BJ (cell line): ENCODE data around the gene PLA2G6. TPM values are rescaled to one million over a fixed set of nuclear protein-coding genes. Genes with fewer than 3 reads are reported as not detected.
"Not testable (repeated sequence)": the region's sequence is repeated elsewhere in the genome, so short reads cannot be mapped to it uniquely, and the experiment has no call there.

ENCODE experiments used
- CTCF ChIA-PET: fragments of 350-600 bp; formaldehyde crosslinking; extraction: SDS; loops from one replicate; lab custom pipeline; 2021; ENCODE audit warnings: antibody characterized with exemption, inconsistent platforms; lab: Yijun Ruan, JAX
- POLR2A ChIA-PET: fragments of 300-600 bp; sonication (Branson Sonifier 250); formaldehyde crosslinking; extraction: SDS; loops from one replicate; lab custom pipeline; 2021; ENCODE audit warnings: antibody characterized with exemption; lab: Charles Lee
- DNase-seq: peaks from one replicate; pipeline ENCODE4 v3.0.0-alpha.2; 2011; ENCODE audit warnings: low read depth
- H3K27me3 ChIP-seq: 2 replicates; pipeline ENCODE4 v1.6.0; 2011; ENCODE audit warnings: low read length; ENCODE audit not compliant: control insufficient read depth, insufficient read depth
- H3K36me3 ChIP-seq: 2 replicates; pipeline ENCODE4 v1.5.1; 2011; ENCODE audit warnings: low read length; ENCODE audit not compliant: control insufficient read depth, insufficient read depth
- H3K4me3 ChIP-seq: 2 replicates; pipeline ENCODE4 v1.5.1; 2011; ENCODE audit warnings: low read depth, mild to moderate bottlenecking, control low read depth, low read length
- polyA plus RNA-seq: library from polyadenylated mRNA; depleted of rRNA; stranded (reverse); fragments of >200 nt; gene quantifications from 2 replicates; pipeline ENCODE4 v1.2.3, GENCODE V29; 2011
- TF ChIP-seq, protein P1 (sequence below): IDR thresholded peaks from 2 replicates; pipeline ENCODE4 v1.5.1; 2011; ENCODE audit warnings: low read depth, mild to moderate bottlenecking, control low read depth, inconsistent platforms, low read length, moderate library complexity; ENCODE audit not compliant: insufficient read depth

Gene PLA2G6
- polyA plus RNA-seq, 1 experiment, result 14.9 TPM

DNA sequence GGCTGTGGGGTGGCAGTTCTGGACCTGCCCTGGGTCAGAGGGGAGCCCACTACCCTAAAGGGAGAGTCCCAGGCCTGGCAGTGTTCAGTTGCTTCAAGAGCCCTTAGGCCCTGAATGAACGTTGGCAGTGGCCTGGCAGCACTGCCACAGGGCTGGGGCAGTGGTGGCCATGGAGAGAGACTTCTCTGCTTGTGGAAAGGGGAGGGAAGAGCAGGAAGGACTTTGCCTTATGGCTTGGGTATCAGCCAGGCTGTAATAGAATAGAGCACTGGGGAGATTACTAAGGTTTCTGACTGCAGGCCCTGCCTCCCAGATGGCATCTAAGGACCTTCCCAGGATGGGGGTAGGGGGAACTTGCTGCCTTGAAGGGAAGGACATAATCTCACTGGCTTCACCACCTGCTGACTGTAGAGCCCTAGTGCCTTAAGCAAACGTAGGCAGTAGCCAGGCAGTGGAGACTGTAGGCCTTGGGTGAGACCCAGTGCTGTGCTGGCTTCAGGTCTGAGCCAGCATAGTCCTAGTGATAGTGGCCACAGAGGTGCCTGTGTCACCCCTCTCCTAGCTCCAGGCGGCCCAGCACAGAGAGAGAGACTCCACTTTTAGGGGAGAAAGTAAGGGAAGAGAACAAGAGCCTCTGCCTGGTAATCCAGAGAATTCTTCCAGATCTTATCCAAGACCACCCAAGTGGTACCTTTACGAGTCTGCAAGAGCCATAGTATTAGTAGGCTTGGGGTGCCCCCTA lies 27.6 kb downstream of the PLA2G6 start:
- no peaks in the 10 kb centered on the region for H3K36me3 ChIP-seq
- no peak overlapping the region for H3K4me3 ChIP-seq
- no peak for DNase-seq
- ChIA-PET CTCF (interaction anchor here (1.4 kb wide), 1 partner anchor 10 kb away, joined by 3 read pairs; no protein-coding TSS in a partner anchor), POLR2A (no interaction called here)
- no peaks in the 10 kb centered on the region for H3K27me3 ChIP-seq
- TF ChIP-seq, protein P1, sequence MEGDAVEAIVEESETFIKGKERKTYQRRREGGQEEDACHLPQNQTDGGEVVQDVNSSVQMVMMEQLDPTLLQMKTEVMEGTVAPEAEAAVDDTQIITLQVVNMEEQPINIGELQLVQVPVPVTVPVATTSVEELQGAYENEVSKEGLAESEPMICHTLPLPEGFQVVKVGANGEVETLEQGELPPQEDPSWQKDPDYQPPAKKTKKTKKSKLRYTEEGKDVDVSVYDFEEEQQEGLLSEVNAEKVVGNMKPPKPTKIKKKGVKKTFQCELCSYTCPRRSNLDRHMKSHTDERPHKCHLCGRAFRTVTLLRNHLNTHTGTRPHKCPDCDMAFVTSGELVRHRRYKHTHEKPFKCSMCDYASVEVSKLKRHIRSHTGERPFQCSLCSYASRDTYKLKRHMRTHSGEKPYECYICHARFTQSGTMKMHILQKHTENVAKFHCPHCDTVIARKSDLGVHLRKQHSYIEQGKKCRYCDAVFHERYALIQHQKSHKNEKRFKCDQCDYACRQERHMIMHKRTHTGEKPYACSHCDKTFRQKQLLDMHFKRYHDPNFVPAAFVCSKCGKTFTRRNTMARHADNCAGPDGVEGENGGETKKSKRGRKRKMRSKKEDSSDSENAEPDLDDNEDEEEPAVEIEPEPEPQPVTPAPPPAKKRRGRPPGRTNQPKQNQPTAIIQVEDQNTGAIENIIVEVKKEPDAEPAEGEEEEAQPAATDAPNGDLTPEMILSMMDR, result no peak

DNA sequence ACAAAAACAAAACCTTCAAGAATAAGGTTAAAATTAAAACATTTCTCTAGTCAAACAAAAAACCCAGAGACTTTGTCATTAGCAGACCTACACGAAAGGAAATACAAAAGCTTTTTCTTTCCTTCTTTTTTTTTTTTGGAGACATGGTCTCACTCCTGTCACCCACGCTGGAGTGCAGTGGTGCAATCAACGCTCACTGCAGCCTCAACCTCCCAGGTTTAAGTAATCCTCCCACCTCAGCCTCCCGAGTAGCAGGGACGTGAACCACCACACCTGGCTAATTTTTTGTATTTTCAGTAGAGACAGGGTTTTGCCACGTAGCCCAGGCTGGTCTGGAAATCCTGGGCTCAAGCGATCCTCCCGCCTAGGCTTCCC lies 30.5 kb downstream of the PLA2G6 start:
- TF ChIP-seq, protein P1, result no peak
- no peak for DNase-seq
- Histone ChIP-seq H3K36me3 (no peaks in the 10 kb centered on the region), H3K4me3 (no peak overlapping the region), H3K27me3 (no peaks in the 10 kb centered on the region)
- CTCF ChIA-PET, result no interaction called here
- POLR2A ChIA-PET, result no interaction called here

DNA sequence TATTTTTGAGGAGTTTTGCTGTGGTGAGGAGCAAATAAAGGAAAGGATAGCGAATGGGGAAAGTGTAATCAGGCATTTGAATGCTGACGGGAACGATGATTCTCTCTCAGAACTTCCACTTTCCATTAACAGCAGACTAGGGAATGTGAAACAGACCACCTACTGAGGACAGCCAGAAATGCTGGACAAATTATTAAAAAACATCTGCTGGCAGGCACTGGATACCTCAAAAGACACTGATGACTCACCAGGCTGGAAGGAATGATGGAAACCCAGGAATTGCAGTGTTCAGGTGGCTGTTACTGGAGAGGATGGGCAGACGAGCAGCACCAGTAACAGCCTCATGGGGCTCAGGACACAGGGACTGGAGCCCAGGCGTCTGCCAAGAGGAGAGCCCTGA lies 33.4 kb downstream of the PLA2G6 start:
- Histone ChIP-seq H3K4me3 (no peak overlapping the region), H3K36me3 (no peaks in the 10 kb centered on the region), H3K27me3 (no peaks in the 10 kb centered on the region)
- DNase-seq, result peak; percentile 28
- POLR2A ChIA-PET, result no interaction called here
- CTCF ChIA-PET, result no interaction called here
- TF ChIP-seq, protein P1, result no peak

DNA sequence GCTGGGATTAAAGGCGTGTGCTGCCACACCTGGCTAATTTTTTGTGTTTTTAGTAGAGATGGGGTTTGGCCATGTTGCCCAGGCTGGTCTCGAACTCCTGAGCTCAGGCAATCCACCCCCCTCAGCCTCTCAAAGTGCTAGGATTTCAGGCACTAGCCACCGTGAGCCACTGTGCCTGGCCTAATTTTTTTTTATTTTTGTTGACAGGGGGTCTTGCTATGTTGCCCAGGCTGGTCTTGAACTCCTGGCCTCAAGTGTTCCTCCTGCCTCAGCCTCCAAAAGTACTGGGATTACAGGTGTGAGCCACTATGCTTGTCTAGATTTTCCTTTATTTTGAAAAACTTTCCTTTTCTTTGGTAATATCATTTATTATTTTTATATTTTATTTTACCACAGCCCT lies 35.5 kb downstream of the PLA2G6 start:
- H3K27me3 ChIP-seq, H3K4me3 ChIP-seq, H3K36me3 ChIP-seq, POLR2A ChIA-PET, DNase-seq: not testable (repeated sequence)
- CTCF ChIA-PET, result interaction anchor here (0.6 to 1.5 kb wide), 4 partner anchors 9 to 414 kb away, joined by 3 to 7 read pairs (median 4); no protein-coding TSS in a partner anchor

DNA sequence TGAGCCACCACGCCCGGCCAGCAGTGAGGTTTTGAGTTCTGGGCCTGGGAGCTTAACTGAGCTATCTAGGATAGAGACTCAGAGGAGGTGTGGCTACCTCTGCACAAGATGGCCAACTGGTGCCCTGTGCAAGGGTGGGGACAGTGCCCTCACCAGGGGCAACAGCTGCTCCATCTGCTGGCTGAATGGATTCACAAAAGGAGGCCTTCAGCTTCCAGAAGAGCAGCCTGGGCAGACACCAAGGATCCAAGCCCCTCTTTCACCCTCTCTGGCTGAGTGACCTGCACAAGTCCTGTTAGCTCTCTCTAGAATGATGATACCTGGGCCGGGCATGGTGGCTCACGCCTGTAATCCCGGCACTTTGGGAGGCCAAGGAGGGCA lies 37.6 kb downstream of the PLA2G6 start:
- ChIA-PET CTCF (interaction anchor here (1.1 to 1.2 kb wide), 2 partner anchors 10 to 29 kb away, joined by 3 to 4 read pairs; no protein-coding TSS in a partner anchor), POLR2A (no interaction called here)
- peaks cover 2% of the 10 kb centered on the region; the same call in 1 of the 2 replicates for H3K36me3 ChIP-seq
- H3K4me3 ChIP-seq, result no peak overlapping the region
- DNase-seq, result no peak
- TF ChIP-seq, protein P1, result no peak
- no peaks in the 10 kb centered on the region for H3K27me3 ChIP-seq
